SK-MEL-5 (cell line): ENCODE measurements around the gene MYCBP2. TPM values are rescaled to one million over a fixed set of nuclear protein-coding genes. Genes with fewer than 3 reads are reported as not detected.
"Not testable (repeated sequence)": the region's sequence is repeated elsewhere in the genome, so short reads cannot be mapped to it uniquely, and the experiment has no call there.

Experiments used
- DNase-seq: peaks from one replicate; pipeline ENCODE4 v3.0.0-alpha.2; 2016; ENCODE audit warnings: low read depth, low spot score
- in situ Hi-C: cut with HindIII; loops from 2 replicates; pipeline ENCODE4 v1.10.0; 2016; ENCODE audit warnings: low sequenced_read_pairs, high pct_unique_total_duplicates, low pct_unique_long_range_greater_than_20kb
- total RNA-seq: library from RNA; depleted of rRNA; stranded (reverse); fragments of >200 nt; shearing (Covaris generic); gene quantifications from 2 replicates; pipeline ENCODE4 v1.2.3, GENCODE V29; 2014

MYCBP2 gene
- total RNA-seq, 1 experiment from 2014 or later, result 62.3 TPM

DNA sequence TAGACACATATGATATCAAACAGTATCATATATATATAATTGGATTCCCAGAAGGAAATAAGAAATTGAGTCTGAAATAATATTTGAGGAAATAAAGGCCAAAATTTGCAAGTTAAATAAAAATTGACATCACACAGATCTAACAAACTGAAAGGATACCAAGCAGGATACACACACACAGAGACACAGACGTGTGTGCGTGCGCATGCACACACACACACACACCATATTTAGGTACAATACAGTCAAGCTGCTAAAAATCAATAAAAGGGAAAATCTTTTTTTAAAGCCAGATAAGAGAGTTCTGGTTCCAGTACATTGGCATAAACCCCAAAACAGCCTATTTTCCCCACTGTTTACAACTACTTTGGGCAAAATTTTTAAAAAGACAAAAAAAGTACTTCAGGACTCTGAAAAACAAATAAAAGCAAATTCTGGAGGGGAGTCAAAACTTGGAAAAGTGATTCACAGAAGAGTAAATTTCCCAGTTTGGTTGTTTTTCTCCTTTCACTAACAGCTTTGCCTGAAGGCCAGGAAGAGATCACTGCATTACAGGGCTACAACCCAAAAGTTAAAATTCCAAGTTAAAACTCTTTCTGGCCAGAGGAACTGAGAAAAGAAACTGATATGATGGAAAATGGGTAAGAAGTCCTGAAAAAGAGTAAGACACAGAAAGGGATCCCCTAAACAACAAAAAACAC is 16.2 kb downstream of the MYCBP2 start:
- in situ Hi-C loops, result no loop called here
- no peak for DNase-seq

DNA sequence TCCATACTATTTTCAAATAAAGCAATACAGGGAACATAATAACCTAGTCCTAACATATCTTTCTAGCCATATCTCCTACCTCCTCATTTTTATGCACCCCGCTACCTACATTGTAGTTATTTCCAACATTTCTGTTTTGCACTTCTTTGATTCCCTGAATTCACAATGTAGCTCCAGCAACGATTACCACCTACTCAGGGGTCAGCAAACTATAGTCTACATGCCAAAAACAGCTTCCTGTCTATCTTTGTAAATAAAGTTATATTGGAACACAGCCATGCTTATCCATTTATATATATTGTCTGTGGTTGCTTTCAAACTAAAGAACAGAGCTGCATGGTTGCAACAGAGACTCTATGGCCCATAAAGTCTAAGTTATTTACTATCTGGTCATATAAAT is 16.7 kb downstream of the MYCBP2 start:
- no peak for DNase-seq
- in situ Hi-C loops, result no loop called here

DNA sequence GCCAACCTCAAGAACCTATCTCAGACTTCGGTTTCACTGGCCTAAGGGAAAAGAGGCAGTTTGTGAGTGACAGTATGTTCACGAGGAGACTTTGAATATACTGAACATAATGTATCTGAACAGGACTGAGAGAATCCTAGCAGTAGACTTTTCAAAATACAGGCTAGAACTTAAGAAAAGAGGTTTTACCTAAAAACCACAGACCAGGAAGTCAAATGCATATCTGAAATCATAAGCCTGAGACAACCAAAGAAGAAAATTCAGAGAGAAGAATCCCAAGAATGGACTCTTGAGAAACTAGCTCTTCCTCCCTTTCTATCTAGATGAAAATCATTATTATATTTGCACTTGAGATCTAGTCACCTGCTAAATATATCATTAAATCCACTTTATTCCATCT is 17.6 kb downstream of the MYCBP2 start:
- in situ Hi-C loops, result no loop called here
- DNase-seq, result no peak

DNA sequence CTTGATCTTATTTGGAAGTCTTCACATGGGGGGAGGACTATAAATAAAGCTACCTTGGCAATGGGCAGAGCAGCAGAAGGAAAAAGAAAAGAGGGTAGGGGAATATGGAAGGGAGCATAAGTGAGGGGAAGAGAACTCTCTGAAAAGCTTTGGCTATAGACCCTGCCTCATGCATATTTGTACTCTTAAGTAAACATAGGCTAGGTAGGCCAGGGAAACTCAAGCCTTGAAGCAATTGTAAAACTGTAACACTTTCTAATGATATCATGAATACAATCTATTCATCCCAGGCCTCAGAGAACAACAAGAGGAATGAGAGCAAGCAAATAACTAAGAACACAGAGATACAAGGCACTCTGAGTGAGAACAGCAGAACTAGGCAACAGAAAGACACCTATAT is 20.4 kb downstream of the MYCBP2 start:
- DNase-seq, result peak; percentile 26
- in situ Hi-C loops, result no loop called here

DNA sequence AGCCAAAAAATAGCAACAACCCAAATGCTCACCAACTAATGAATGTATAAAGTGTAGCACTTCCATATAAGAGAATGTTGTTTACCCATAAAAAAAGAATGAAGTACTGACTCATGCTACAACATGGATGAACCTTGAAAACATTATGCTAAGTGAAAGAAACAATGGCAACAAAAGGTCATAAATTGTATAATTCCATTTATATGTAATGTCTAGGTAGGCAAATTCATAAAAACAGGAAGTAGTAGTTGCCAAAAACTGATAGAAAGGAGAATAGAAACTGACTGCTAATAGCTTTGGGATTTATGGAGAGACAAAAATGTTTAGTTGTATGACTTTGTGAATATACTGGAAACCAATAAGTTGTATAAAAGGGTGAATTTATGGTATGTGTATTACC is 21.6 kb downstream of the MYCBP2 start:
- no peak for DNase-seq
- in situ Hi-C loops, result no loop called here

DNA sequence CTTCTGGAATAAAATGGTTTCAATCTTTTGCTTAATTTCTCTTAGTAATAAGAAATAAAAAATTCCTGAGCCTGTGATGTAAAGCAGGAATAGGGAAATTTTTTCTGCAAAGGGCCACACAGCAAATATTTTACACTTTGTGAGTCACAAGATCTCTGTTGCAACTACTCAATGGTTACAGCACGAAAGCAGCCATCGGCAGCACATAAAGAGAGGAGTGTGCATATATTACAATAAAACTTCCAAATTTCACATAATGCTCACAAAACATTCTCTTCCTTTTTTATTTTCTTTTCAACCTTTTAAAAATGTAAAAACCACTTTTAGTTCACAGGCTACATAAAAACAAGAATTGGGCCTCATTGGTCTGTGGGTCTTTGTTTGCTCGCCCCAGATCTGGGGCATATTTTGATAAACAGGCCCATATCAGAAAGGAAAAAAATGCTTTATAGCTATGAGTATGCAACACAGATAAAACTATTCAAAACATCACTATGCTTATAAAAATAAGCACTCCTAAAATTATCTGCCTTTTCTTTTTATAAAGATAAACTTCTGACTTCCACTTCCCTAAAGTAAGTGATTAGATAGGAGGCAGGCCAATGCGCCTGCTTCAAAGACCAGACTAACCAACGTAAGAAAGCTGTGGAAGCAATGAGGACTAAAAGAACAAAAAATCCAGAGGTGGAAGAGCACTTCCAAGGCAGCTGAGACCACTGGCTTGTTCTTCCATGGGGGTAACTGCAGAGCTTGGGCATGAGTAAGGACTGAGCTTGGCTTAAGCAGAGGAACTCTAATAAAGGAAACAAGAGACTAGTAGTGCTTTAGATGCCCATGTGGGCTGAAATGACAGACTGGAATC is 26.5 kb downstream of the MYCBP2 start:
- DNase-seq, result peak; percentile 24
- in situ Hi-C loops, result no loop called here

DNA sequence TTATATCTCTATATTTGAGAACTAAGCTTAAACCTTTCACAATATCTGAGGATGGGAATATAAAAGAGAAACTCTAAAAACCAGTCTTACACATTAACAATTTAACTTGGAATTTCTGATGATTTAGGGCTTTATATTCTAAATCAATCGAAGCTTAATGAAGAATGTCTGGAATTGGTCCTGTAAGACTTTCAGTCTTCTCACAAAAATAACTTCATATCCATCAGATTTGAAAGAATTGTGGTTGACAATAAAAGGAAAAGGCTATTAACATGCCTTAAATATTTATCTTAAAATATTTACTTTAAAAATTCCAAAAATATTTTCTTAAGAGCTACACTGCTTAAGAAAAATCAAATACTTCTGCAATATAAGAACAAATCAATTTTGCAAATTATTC is 27.3 kb downstream of the MYCBP2 start:
- in situ Hi-C loops, result no loop called here
- DNase-seq, result no peak

DNA sequence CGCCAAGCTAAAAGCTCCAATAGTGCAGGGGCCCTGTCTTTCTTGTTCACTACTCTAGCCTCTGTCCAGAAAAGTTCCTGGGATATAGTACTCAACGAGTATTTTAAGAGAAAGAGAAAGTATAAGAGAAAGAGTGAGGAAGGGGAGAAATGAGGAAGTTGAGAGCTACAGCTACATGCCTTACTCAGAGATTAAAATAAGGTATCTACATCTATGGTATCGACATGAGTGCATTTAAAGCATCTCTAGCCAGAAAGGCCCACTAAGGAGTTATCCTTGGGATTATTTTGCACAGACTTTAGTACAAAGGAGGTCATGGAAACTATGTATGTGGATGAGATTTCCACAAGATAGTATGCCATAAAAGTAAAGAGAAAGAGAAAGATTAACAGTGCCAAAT is 28.5 kb downstream of the MYCBP2 start:
- in situ Hi-C loops, result no loop called here
- DNase-seq, result no peak

DNA sequence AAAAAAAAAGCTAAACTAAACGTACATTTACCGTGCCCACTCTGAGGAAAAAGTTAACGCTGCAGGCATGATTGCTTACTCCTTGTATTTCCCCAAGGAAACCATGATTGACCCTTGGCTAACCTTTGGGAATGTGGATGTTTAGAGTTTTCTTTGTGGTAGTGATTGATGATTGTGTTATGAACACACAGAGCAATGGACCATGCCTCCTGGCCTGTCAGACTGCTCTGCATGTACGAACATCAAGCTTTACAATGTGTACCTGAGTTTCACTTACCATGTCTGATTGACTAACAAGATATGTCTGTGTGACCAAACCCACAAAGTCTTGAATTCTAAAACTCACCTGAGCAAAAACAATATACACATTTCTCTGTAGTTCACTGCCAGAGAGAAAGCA is 35.1 kb downstream of the MYCBP2 start:
- in situ Hi-C loops, result no loop called here
- no peak for DNase-seq

DNA sequence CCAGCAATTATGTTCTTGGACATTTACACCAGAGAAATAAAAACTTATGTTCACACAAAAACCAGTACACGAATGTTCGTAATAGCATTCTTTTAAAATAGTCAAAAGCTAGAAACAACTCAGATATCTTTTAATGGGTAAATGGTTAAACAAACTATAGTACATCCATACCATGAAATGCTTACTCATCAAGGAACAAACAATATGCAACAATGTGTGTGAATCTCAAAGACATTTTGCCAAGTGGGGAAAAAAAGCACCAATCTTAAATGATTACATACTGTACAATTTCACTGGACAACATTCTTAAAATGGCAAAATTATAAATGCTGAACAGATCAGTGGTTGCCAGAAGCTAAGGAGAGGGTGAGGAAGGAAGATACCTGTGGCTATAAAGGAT is 36.6 kb downstream of the MYCBP2 start:
- in situ Hi-C loops, result no loop called here
- no peak for DNase-seq

DNA sequence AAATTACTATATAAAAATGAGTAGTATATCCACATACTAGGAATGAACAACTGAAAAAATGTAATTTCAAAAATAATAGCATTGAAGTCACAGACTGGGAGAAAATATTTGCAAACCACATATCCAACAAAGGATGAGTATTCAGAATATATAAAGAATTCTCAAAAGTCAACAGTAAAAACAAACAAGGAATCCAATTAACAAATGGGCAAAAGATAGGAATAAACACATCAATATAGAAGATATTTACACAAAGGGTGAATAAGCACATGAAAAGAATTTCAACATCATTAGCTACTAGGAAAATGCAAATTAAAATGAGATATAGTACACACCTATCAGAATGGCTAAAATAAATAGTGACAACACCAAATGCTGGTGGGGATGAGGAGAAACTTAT is 37.0 kb downstream of the MYCBP2 start:
- no peak for DNase-seq
- in situ Hi-C loops, result no loop called here

DNA sequence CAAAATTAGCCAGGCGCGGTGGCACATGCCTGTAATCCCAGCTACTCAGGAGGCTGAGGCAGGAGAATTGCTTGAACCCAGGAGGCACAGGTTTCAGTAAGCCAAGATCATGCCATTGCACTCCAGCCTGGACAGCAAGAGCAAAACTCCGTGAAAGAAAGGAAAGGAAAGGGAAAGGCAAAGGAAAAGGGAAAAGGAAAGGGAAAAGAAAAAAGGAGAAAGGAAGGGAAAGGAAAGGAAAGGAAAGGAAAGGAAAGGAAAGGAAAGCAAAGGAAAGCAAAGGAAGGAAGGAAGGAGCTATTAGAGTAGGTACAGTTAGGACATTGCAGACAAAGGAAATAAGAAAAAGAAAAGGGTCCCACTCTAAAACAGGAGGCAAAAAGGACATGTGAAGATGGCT is 41.3 kb downstream of the MYCBP2 start:
- DNase-seq, in situ Hi-C loops: not testable (repeated sequence)

DNA sequence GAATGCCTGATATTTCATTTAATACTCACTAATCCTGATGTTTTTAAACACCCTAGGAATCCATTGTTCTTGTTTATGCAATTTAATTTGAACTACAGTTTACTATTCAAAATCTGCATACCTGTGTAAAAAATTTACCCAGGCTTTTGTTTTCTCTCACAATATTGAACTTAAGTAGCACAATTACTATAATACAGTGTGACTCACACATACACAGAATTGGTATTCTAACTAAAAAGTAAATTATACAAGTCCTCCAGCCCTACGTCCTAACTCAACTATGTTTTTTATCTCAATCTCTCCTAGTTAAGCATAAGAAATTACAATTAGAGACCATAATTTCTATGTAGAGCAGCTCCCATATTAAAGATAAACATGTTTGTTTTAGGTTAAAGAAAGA is 41.8 kb downstream of the MYCBP2 start:
- in situ Hi-C loops, result no loop called here
- no peak for DNase-seq

DNA sequence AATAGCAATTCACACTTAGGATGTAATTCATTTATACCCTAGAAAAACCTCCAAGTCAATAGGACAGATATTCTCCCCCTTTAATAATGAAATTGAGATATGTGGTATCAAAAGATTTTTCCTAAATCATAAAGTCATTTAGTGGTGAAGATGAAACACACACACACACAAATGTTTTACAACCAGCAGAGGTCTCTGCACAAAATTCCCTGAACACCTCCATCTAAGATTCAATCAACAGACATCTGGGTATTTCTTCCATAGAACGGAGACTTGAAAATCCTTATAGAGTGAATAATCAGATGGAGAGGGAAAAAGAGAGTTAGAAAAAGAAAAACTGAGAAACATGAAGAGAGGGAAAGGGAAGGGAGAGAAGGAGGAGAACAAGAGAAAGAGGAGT is 52.8 kb downstream of the MYCBP2 start:
- in situ Hi-C loops, result no loop called here
- DNase-seq, result peak; percentile 22

DNA sequence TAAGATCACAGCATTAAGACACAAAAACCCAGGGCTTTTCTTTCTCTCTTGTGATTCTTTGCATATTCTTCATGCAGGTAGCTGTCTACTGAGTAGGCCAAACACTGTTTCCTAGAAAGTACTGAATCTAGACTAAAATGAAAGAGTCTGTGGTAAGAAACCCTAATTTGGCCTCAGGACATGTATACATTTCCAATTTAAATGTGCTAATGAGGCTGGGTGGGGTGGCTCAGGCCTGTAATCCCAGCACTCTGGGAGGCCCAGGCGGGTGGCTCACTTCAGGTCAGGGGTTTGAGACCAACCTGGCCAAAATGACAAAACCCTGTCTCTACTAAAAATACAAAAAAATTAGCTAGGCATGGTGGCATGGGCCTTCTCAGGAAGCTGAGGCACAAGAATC is 57.8 kb downstream of the MYCBP2 start:
- DNase-seq, result no peak
- in situ Hi-C loops, result no loop called here

DNA sequence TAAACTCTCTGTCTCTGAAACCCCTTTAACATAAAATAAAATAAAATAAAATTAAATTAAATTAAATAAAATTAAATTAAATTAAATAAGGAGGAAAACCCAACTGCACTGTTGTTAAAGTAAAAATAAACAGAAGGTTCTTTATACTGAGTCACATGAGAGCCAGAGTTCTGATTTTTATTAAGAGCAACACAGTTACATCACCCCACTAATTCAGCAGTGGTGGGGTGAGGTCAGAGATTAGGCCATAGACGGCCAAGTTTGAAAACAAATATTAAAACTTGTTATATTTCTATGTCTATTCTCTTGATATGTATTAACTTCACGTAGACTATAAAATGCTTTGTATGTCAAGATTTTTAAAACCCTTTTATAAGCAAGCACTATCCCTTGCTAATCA is 59.5 kb downstream of the MYCBP2 start:
- in situ Hi-C loops, result no loop called here
- DNase-seq, result peak; percentile 28

DNA sequence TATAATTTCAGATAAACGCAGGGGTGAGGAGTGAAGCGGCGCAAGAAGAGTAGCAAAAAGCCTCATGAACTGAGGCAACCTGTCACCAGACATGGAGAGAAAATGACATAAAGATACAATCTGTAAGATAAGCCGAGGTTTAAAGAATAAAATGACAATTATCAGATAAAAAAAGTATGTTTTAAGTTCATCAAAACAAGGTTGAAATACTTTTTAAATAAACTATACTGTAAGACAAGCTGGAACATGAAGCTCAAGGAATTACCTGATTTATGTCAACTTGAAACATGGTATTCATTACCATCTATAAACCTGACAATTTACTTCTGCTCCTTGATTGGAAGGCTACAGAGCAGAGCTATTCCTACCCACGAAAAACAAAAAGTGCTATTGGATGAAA is 61.6 kb downstream of the MYCBP2 start:
- in situ Hi-C loops, result no loop called here
- no peak for DNase-seq

DNA sequence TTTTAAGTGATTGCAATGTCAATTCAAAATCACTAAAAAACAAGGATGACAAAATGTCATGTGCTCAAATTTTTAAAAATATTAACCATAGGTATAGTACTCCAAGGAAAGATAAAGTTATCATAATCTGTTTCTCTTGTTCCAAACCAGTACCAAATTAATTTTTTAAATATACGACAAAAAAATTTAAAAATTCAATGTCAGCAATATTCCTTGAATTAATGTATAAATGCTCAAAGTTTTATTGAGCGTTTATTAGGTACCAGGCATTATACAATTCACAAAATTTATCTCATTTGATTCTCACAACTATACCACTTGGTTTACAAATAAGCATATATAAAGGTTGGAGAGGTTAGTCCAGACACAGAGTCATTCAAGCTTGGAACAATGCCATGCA is 64.7 kb downstream of the MYCBP2 start:
- in situ Hi-C loops, result no loop called here
- DNase-seq, result no peak

DNA sequence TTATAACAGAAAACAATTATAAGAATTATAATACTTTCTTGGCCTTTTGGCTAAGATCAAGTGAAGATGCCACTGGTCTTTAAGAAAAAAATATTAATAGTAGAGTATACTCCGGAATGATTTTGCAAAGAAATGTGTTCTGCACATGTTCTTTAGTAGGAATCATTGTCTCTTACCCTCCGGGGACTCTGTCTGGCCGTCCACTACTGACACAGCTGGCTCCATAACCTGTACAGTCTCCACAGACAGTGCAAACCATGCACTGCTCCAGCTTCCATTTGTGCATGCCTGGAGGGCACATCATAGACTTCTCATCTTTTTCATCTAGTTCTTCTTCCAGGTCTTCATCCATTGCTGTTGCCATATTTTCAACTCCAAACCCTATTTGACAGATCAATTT is 75.9 kb downstream of the MYCBP2 start:
- in situ Hi-C loops, result no loop called here
- DNase-seq, result no peak
